Chondrocyte (in vitro differentiated cells): Measurements from ENCODE around the gene ZFHX3. TPM values are rescaled to one million over a fixed set of nuclear protein-coding genes. Genes with fewer than 3 reads are reported as not detected.
A peak's percentile ranks its signal among the peaks of the same experiment; 100 is the strongest.

ENCODE experiments used
- DNase-seq: peaks from one replicate; pipeline ENCODE4 v3.0.0; 2021; ENCODE audit warnings: mixed read lengths, low spot score
- H3K27ac Mint-ChIP-seq: one replicate; pipeline ENCODE4 v1.8.0; 2021; ENCODE audit warnings: mild to moderate bottlenecking, moderate library complexity, mixed read lengths; ENCODE audit not compliant: unreplicated experiment
- H3K27me3 Mint-ChIP-seq: 2 replicates; pipeline ENCODE4 v1.8.0; 2021; ENCODE audit warnings: low read depth, mixed read lengths
- H3K36me3 Mint-ChIP-seq: 2 replicates; pipeline ENCODE4 v1.8.0; 2021; ENCODE audit warnings: low read depth, mixed read lengths
- H3K4me1 Mint-ChIP-seq: 2 replicates; pipeline ENCODE4 v1.8.0; 2021; ENCODE audit warnings: low read depth, mild to moderate bottlenecking, mixed read lengths
- H3K4me3 Mint-ChIP-seq: one replicate; pipeline ENCODE4 v1.8.0; 2021; ENCODE audit warnings: mild to moderate bottlenecking, moderate library complexity, mixed read lengths; ENCODE audit not compliant: unreplicated experiment
- H3K9me3 Mint-ChIP-seq: 2 replicates; pipeline ENCODE4 v1.8.0; 2021; ENCODE audit warnings: low read depth, mixed read lengths
- CTCF ChIP-seq: fragments of 200-600 bp; sonication (generic); IDR thresholded peaks from 2 replicates; pipeline ENCODE4 v1.5.0; 2021; ENCODE audit warnings: antibody characterized with exemption, mild to moderate bottlenecking, moderate library complexity
- total RNA-seq: library from RNA; stranded (reverse); gene quantifications from 3 replicates; pipeline ENCODE4 v1.2.1, GENCODE V29; 2021

ZFHX3 gene
- total RNA-seq, 1 donor from 2014 or later, result 86.8 TPM

GRCh38 chr16:72922714-72923113 lies 125.2 kb downstream of the ZFHX3 start:
- no peak for DNase-seq
- H3K4me1 Mint-ChIP-seq, result peaks cover 59% of the 10 kb centered on the region
- TF ChIP-seq CTCF, result no peak
- no peaks in the 10 kb centered on the region for H3K9me3 Mint-ChIP-seq
- peak overlapping the region; percentile 91 for H3K27ac Mint-ChIP-seq
- no peaks in the 10 kb centered on the region for H3K27me3 Mint-ChIP-seq
- no peaks in the 10 kb centered on the region for H3K36me3 Mint-ChIP-seq
- H3K4me3 Mint-ChIP-seq, result no peak overlapping the region

- Mint-ChIP-seq H3K27me3 (no peaks in the 10 kb centered on the region), H3K36me3 (no peaks in the 10 kb centered on the region), H3K4me1 (peaks cover 50% of the 10 kb centered on the region), H3K27ac (peak overlapping the region; percentile 91), H3K4me3 (peak overlapping the region; percentile 40), H3K9me3 (no peaks in the 10 kb centered on the region)
- DNase-seq, result no peak
- TF ChIP-seq CTCF, result no peak
Observed at GRCh38 chr16:72921620-72922019, 126.3 kb downstream of the ZFHX3 start.

- H3K27me3 Mint-ChIP-seq, result no peaks in the 10 kb centered on the region
- no peak for DNase-seq
- peak overlapping the region; percentile 91 for H3K27ac Mint-ChIP-seq
- no peaks in the 10 kb centered on the region for H3K9me3 Mint-ChIP-seq
- H3K36me3 Mint-ChIP-seq, result no peaks in the 10 kb centered on the region
- H3K4me1 Mint-ChIP-seq, result peaks cover 50% of the 10 kb centered on the region
- H3K4me3 Mint-ChIP-seq, result no peak overlapping the region
- no peak for TF ChIP-seq CTCF
Observed at GRCh38 chr16:72921106-72921505, 126.8 kb downstream of the ZFHX3 start.

GRCh38 chr16:72917051-72917450 lies 130.9 kb downstream of the ZFHX3 start:
- Mint-ChIP-seq H3K27ac (peak overlapping the region; percentile 46), H3K4me1 (peaks cover 66% of the 10 kb centered on the region), H3K4me3 (no peak overlapping the region), H3K9me3 (no peaks in the 10 kb centered on the region), H3K36me3 (no peaks in the 10 kb centered on the region), H3K27me3 (no peaks in the 10 kb centered on the region)
- TF ChIP-seq CTCF, result no peak
- DNase-seq, result no peak

GRCh38 chr16:72915331-72915730 lies 132.6 kb downstream of the ZFHX3 start:
- Mint-ChIP-seq H3K36me3 (no peaks in the 10 kb centered on the region), H3K9me3 (no peaks in the 10 kb centered on the region), H3K4me3 (no peak overlapping the region), H3K27me3 (no peaks in the 10 kb centered on the region), H3K4me1 (peaks cover 62% of the 10 kb centered on the region), H3K27ac (peak overlapping the region; percentile 89)
- no peak for TF ChIP-seq CTCF
- no peak for DNase-seq
